Tibial nerve (tissue), 4 donors: ENCODE results near the gene ADRM1.

ENCODE experiments used
- CTCF ChIP-seq, 5 experiments: fragments of 200-600 bp in 3 of 5; fragments of 450-650 bp in 2 of 5; sonication (generic) in 3 of 5; IDR thresholded peaks; one replicate each; pipeline ENCODE4 v1.5.1; 2016 to 2019; ENCODE audit warnings: antibody characterized with exemption in 5 of 5, mild to moderate bottlenecking in 3 of 5, moderate library complexity in 2 of 5
- EP300 ChIP-seq, 2 donors: sonication (generic); formaldehyde crosslinking; IDR thresholded peaks; one replicate each; pipeline ENCODE4 v1.6.1; 2017; ENCODE audit warnings: antibody characterized with exemption in 2 of 2, mild to moderate bottlenecking in 1 of 2
- POLR2A ChIP-seq, 2 donors: fragments of 450-650 bp; IDR thresholded peaks; one replicate each; pipeline ENCODE4 v1.6.1; 2017; ENCODE audit warnings: antibody characterized with exemption in 2 of 2, mild to moderate bottlenecking in 2 of 2, moderate library complexity in 2 of 2

GRCh38 chr20:62314711-62315302, 12.0 kb downstream of the ADRM1 start:
- TF ChIP-seq CTCF (IDR thresholded peaks at IDR 0.05): no peak
- no peak for TF ChIP-seq EP300 (IDR thresholded peaks at IDR 0.05)
- no peak for TF ChIP-seq POLR2A (IDR thresholded peaks at IDR 0.05)
